PC-9 (cell line): ENCODE data around the gene MCC.

ENCODE experiments used
- EZH2 ChIP-seq: fragments of 200-600 bp; sonication (generic); IDR thresholded peaks from 2 replicates; pipeline ENCODE4 v1.8.0; 2017; ENCODE audit warnings: antibody characterized with exemption, low read depth
- TF ChIP-seq, protein P1 (sequence below): fragments of 200-600 bp; sonication (generic); conservative IDR thresholded peaks from 2 replicates; pipeline ENCODE4 v1.6.1; 2017; ENCODE audit warnings: mixed run types, antibody characterized with exemption, mild to moderate bottlenecking, moderate library complexity

DNA sequence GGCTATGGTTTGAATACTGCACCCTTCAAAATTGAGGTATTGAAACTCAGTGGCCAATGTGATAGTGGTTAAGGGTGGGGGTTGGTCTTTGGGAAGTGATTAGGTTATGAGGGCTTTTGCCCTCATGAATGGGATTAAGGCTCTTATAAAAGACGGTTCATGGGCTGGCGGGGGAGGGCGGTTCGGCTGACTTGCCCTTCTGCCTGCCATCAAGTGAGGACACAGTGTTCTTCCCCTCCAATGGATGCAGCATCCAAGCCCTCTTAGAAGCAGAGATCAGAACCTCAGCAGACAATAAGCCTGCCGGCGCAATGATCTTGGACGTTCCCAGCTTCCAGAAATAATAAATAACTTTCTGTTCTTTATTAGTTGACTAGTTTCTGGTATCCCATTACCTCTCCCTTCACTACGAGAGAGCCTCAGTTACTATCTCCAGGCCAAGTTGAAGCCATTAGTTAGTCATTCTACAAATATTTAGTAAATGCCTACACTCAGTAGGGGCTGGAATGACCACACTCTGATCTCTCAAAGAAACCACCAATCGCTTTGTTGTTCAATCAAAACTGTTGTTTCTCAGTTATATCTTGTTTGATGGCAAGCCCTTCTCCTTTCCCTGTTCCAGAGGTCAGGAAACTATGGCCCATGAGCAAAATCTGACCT is 272.7 kb downstream of the MCC start:
- TF ChIP-seq, protein P1, sequence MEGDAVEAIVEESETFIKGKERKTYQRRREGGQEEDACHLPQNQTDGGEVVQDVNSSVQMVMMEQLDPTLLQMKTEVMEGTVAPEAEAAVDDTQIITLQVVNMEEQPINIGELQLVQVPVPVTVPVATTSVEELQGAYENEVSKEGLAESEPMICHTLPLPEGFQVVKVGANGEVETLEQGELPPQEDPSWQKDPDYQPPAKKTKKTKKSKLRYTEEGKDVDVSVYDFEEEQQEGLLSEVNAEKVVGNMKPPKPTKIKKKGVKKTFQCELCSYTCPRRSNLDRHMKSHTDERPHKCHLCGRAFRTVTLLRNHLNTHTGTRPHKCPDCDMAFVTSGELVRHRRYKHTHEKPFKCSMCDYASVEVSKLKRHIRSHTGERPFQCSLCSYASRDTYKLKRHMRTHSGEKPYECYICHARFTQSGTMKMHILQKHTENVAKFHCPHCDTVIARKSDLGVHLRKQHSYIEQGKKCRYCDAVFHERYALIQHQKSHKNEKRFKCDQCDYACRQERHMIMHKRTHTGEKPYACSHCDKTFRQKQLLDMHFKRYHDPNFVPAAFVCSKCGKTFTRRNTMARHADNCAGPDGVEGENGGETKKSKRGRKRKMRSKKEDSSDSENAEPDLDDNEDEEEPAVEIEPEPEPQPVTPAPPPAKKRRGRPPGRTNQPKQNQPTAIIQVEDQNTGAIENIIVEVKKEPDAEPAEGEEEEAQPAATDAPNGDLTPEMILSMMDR = no peak
- no peak for TF ChIP-seq EZH2
